Endothelial cell of umbilical vein (primary cell): ENCODE measurements around the gene FER. TPM values are rescaled to one million over a fixed set of nuclear protein-coding genes. Genes with fewer than 3 reads are reported as not detected.

Experiments
- BruUV-seq: library from RNA; stranded (reverse); fragments of 400-500 nt; replicated peaks from 2 replicates; lab custom pipeline; 2021; lab: Mats Ljungman, UMichigan
- CTCF ChIA-PET: fragments of 300-600, 350-600 bp; sonication (Branson Sonifier 250); formaldehyde crosslinking; loops from one replicate; lab custom pipeline; 2021; ENCODE audit warnings: antibody characterized with exemption, inconsistent platforms; lab: Charles Lee
- POLR2A ChIA-PET: fragments of 300-600, 350-600 bp; sonication (Branson Sonifier 250); formaldehyde crosslinking; loops from one replicate; lab custom pipeline; 2021; ENCODE audit warnings: antibody characterized with exemption, inconsistent platforms; lab: Charles Lee
- DNase-seq: peaks from one replicate; pipeline ENCODE4 v3.0.0-alpha.2; 2011; ENCODE audit warnings: low read depth, low spot score
- FAIRE-seq: peaks from 2 replicates; lab custom pipeline; 2011; peaks lifted over from hg19 to GRCh38; lab: Jason Lieb, UNC
- H2AFZ ChIP-seq: 2 replicates; pipeline ENCODE4 v1.6.0; 2012; ENCODE audit warnings: low read depth, low read length, control low read depth, inconsistent platforms
- H3K27ac ChIP-seq: 2 replicates; pipeline ENCODE4 v1.5.1; 2011; ENCODE audit warnings: low read depth, mild to moderate bottlenecking, control low read depth, low read length, moderate library complexity; ENCODE audit not compliant: insufficient read depth
- H3K27me3 ChIP-seq, 2 experiments: 2 replicates each; pipeline versions ENCODE4 v1.6.0 to v1.6.1; 2011; ENCODE audit warnings: low read length in 2 of 2, mixed read lengths in 1 of 2; ENCODE audit not compliant: control insufficient read depth in 2 of 2, insufficient read depth in 2 of 2
- H3K36me3 ChIP-seq, 2 experiments: 2 replicates in 1 of 2; 3 replicates in 1 of 2; pipeline ENCODE4 v1.5.1; 2011; ENCODE audit warnings: low read length in 2 of 2, mild to moderate bottlenecking in 1 of 2, moderate library complexity in 1 of 2; ENCODE audit not compliant: control insufficient read depth in 2 of 2, insufficient read depth in 2 of 2; ENCODE audit errors: extremely low read depth in 1 of 2
- H3K4me1 ChIP-seq: 3 replicates; pipeline ENCODE4 v1.5.1; 2011; ENCODE audit warnings: mild to moderate bottlenecking, low read length; ENCODE audit not compliant: control insufficient read depth, insufficient read depth; ENCODE audit errors: extremely low read depth
- H3K4me2 ChIP-seq: 2 replicates; pipeline ENCODE4 v1.6.1; 2011; ENCODE audit warnings: low read length, control low read depth, mixed read lengths; ENCODE audit not compliant: insufficient read depth
- H3K4me3 ChIP-seq, 3 experiments: fragments of 200-600 bp in 1 of 3; sonication (generic), shearing (Covaris generic) in 1 of 3; replicated peaks in 1 of 3; 2 replicates each; pipeline ENCODE4 v1.5.1; 2011 to 2016; ENCODE audit warnings: control low read depth in 3 of 3, low read length in 3 of 3, mild to moderate bottlenecking in 2 of 3, inconsistent platforms in 1 of 3, low read depth in 1 of 3, moderate library complexity in 1 of 3; ENCODE audit not compliant: insufficient read depth in 1 of 3
- H3K79me2 ChIP-seq: 2 replicates; pipeline ENCODE4 v1.6.0; 2012; ENCODE audit warnings: low read length, inconsistent platforms; ENCODE audit not compliant: control insufficient read depth, insufficient read depth
- H3K9ac ChIP-seq: replicated peaks from 2 replicates; pipeline ENCODE3; 2011; ENCODE audit warnings: low read length, control low read depth; ENCODE audit not compliant: insufficient read depth; ENCODE audit errors: extremely low read depth
- H3K9me1 ChIP-seq: replicated peaks from 3 replicates; pipeline ENCODE4 v1.6.0; 2011; ENCODE audit warnings: mild to moderate bottlenecking, low read length; ENCODE audit not compliant: control insufficient read depth, insufficient read depth; ENCODE audit errors: extremely low read depth
- H3K9me3 ChIP-seq: replicated peaks from 2 replicates; pipeline ENCODE4 v1.5.1; 2012; ENCODE audit warnings: low read length, inconsistent platforms; ENCODE audit not compliant: control insufficient read depth, insufficient read depth
- H4K20me1 ChIP-seq: replicated peaks from 2 replicates; pipeline ENCODE3; 2011; ENCODE audit warnings: mild to moderate bottlenecking, low read length; ENCODE audit not compliant: control insufficient read depth, insufficient read depth; ENCODE audit errors: extremely low read depth
- EZH2 ChIP-seq: IDR thresholded peaks from 2 replicates; pipeline ENCODE4 v1.6.1; 2012; ENCODE audit warnings: borderline replicate concordance, low read depth, mild to moderate bottlenecking, moderate library complexity, low read length, inconsistent platforms; ENCODE audit not compliant: severe bottlenecking
- FOS ChIP-seq: IDR thresholded peaks from 2 replicates; pipeline ENCODE4 v1.6.1; 2011; ENCODE audit warnings: mild to moderate bottlenecking, low read length, moderate library complexity, borderline replicate concordance; ENCODE audit not compliant: insufficient read depth
- GATA2 ChIP-seq: IDR thresholded peaks from 2 replicates; pipeline ENCODE4 v1.7.0; 2011; ENCODE audit warnings: low read depth, mild to moderate bottlenecking, moderate library complexity, mixed read lengths, low read length; ENCODE audit not compliant: insufficient read length, insufficient read depth
- JUN ChIP-seq: IDR thresholded peaks from 2 replicates; pipeline ENCODE4 v1.6.1; 2011; ENCODE audit warnings: borderline replicate concordance, low read depth; ENCODE audit not compliant: insufficient read length, insufficient read depth
- MYC ChIP-seq: IDR thresholded peaks from one replicate; pipeline ENCODE4 v1.6.1; 2011; ENCODE audit warnings: mild to moderate bottlenecking, low read depth, low read length
- POLR2A ChIP-seq: IDR thresholded peaks from 2 replicates; pipeline ENCODE4 v1.6.1; 2012; ENCODE audit warnings: low read depth, mild to moderate bottlenecking, control low read depth, low read length
- POLR2AphosphoS5 ChIP-seq: IDR thresholded peaks from 2 replicates; pipeline ENCODE4 v1.6.1; 2012; ENCODE audit warnings: low read depth, mild to moderate bottlenecking, control low read depth, low read length, moderate library complexity; ENCODE audit not compliant: insufficient read depth
- dilution Hi-C: fragments of 300-500 bp; cut with MboI; formaldehyde crosslinking; loops from one replicate; pipeline ENCODE4 v1.15.0; 2019; ENCODE audit warnings: low sequenced_read_pairs; ENCODE audit not compliant: extremely low pct_ligation_motif_present
- intact Hi-C: fragments of 100-400 bp; cut with micrococcal nuclease; formaldehyde crosslinking; loops from one replicate; pipeline ENCODE4 v1.10.0; 2022
- polyA plus RNA-seq, 4 experiments: library from polyadenylated mRNA; depleted of rRNA in 3 of 4; stranded (reverse) in 3 of 4; unstranded in 1 of 4; fragments of >200 nt; gene quantifications; 2 replicates each; pipeline versions ENCODE4 v1.2.1 to v1.2.3, GENCODE V29; 2011 to 2012; ENCODE audit warnings: missing spikeins in 1 of 4
- total RNA-seq: library from RNA; stranded (reverse); gene quantifications from 2 replicates; pipeline ENCODE4 v1.2.3, GENCODE V29; 2021
- TF ChIP-seq, protein P1 (sequence below), 2 donors: IDR thresholded peaks; 1 replicate in 1 of 2; 2 replicates in 1 of 2; pipeline ENCODE4 v1.5.1; 2011; ENCODE audit warnings: low read length in 2 of 2, mild to moderate bottlenecking in 2 of 2, moderate library complexity in 2 of 2, control low read depth in 1 of 2, inconsistent platforms in 1 of 2, low read depth in 1 of 2; ENCODE audit not compliant: insufficient read depth in 1 of 2; ENCODE audit errors: extremely low read depth in 1 of 2
- TF ChIP-seq, protein P2 (sequence below): IDR thresholded peaks from 2 replicates; pipeline ENCODE4 v1.6.1; 2011; ENCODE audit not compliant: insufficient read depth, insufficient read length

FER gene
- total and polyA plus RNA-seq, 2 donors (not counting 3 experiments of a cell fraction or from before 2014, with no cell fraction given): 2.3 to 27.5 TPM

DNA sequence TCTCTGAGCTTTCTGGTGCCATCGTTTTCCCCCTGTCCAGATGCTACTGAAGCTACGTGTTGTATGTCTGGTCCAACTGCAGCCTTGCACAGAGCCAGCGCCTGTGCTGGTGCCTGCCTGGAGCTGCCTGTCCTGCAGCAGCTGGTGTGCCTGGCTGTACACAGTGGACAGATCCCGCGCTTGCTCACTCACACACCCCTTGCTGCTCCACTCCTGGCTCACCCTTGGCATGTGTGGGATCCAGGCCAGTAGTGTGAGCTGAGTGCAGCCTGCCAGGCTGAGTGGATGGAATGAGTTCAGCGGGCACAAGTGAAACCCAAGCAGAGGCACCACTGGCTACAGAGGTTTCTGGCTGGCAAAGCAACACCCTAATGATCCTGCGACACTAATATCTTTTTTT lies 40.4 kb downstream of the FER start:
- BruUV-seq: no TSS peak
- H3K27me3 ChIP-seq: no peaks in the 10 kb centered on the region
- TF ChIP-seq FOS: no peak
- TF ChIP-seq POLR2A: no peak
- TF ChIP-seq POLR2AphosphoS5: no peak
- TF ChIP-seq, protein P1, sequence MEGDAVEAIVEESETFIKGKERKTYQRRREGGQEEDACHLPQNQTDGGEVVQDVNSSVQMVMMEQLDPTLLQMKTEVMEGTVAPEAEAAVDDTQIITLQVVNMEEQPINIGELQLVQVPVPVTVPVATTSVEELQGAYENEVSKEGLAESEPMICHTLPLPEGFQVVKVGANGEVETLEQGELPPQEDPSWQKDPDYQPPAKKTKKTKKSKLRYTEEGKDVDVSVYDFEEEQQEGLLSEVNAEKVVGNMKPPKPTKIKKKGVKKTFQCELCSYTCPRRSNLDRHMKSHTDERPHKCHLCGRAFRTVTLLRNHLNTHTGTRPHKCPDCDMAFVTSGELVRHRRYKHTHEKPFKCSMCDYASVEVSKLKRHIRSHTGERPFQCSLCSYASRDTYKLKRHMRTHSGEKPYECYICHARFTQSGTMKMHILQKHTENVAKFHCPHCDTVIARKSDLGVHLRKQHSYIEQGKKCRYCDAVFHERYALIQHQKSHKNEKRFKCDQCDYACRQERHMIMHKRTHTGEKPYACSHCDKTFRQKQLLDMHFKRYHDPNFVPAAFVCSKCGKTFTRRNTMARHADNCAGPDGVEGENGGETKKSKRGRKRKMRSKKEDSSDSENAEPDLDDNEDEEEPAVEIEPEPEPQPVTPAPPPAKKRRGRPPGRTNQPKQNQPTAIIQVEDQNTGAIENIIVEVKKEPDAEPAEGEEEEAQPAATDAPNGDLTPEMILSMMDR (IDR thresholded peaks at IDR 0.05; ENCODE audit: extremely low read depth in 1 of 2, insufficient read depth in 1 of 2, low read depth in 1 of 2, low read length in 2 of 2): no peak
- TF ChIP-seq, protein P2, sequence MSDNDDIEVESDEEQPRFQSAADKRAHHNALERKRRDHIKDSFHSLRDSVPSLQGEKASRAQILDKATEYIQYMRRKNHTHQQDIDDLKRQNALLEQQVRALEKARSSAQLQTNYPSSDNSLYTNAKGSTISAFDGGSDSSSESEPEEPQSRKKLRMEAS: no peak
- no peak for TF ChIP-seq JUN
- no peak for TF ChIP-seq EZH2
- no peak for TF ChIP-seq GATA2
- no peak for TF ChIP-seq MYC
- intact Hi-C loops (no loop called here), dilution Hi-C loops (no loop called here)
- ChIA-PET POLR2A (no interaction called here), CTCF (interaction anchor here (1.3 to 1.4 kb wide), 3 partner anchors 13 to 145 kb away, joined by 3 to 4 read pairs (median 3); no protein-coding TSS in a partner anchor)
- no peak overlapping the region for H2AFZ ChIP-seq
- no peaks in the 10 kb centered on the region for H3K4me1 ChIP-seq
- H3K27ac ChIP-seq: no peak overlapping the region
- FAIRE-seq (no peak), DNase-seq (no peak)
- no peaks in the 10 kb centered on the region for H3K9me1 ChIP-seq
- H4K20me1 ChIP-seq: no peaks in the 10 kb centered on the region
- peaks cover 0 to 4% of the 10 kb centered on the region in 2 experiments for H3K36me3 ChIP-seq
- no peak overlapping the region for H3K4me2 ChIP-seq
- no peaks in the 10 kb centered on the region for H3K9me3 ChIP-seq
- H3K4me3 ChIP-seq: no peak overlapping the region
- H3K9ac ChIP-seq: no peak overlapping the region
- H3K79me2 ChIP-seq: peaks cover 6% of the 10 kb centered on the region
